Measurements from ENCODE around the gene TOP2A.

- TF ChIP-seq POLR2AphosphoS5 (IDR thresholded peaks at IDR 0.05; ENCODE audit: borderline replicate concordance, low read depth, low read length) (no peak), EZH2 (IDR thresholded peaks at IDR 0.05) (no peak), FOXP2 (optimal IDR thresholded peaks at IDR 0.05; ENCODE audit: control extremely low read depth, extremely low read length, insufficient read depth) (no peak)
These were observed 1.0 kb downstream of the TOP2A start for GRCh38 chr17:40416671-40417070.
